HCT116 (cell line): ENCODE data around the gene MED16. TPM values are rescaled to one million over a fixed set of nuclear protein-coding genes. Genes with fewer than 3 reads are reported as not detected.

Experiments used
- ATAC-seq: fragments of 200-7000 bp; cut with Tn5 transposase; 2 replicates; pipeline ENCODE4 v1.9.1; 2020; ENCODE audit warnings: mild to moderate bottlenecking, moderate library complexity
- BruUV-seq: library from RNA; stranded (reverse); fragments of 400-500 nt; replicated peaks from 2 replicates; lab custom pipeline; 2021; lab: Mats Ljungman, UMichigan
- CTCF ChIA-PET: fragments of 300-600 bp; sonication (Branson Sonifier 250); formaldehyde crosslinking; loops from one replicate; lab custom pipeline; 2021; ENCODE audit warnings: antibody characterized with exemption; lab: Charles Lee
- POLR2A ChIA-PET: fragments of 300-600, 350-600 bp; sonication (Branson Sonifier 250); formaldehyde crosslinking; loops from one replicate; lab custom pipeline; 2021; ENCODE audit warnings: antibody characterized with exemption; lab: Charles Lee
- RAD21 ChIA-PET, 2 experiments: fragments of 300-600 bp; sonication (Branson Sonifier 250); formaldehyde crosslinking; loops; one replicate each; lab custom pipeline; 2023; ENCODE audit warnings: low total read pairs in 2 of 2; ENCODE audit not compliant: uncharacterized antibody in 2 of 2, unreplicated experiment in 2 of 2, low non-redundant PET in 1 of 2; lab: Charles Lee
- DNase-seq: peaks from one replicate; pipeline ENCODE4 v3.0.0-alpha.2; 2010; ENCODE audit warnings: low read depth, low spot score
- H2AFZ ChIP-seq: fragments of 200-600 bp; shearing (Covaris generic), sonication (generic); 2 replicates; pipeline ENCODE4 v1.6.1; 2017; ENCODE audit warnings: low read depth, mixed run types, mixed read lengths, antibody characterized with exemption, low read length; ENCODE audit not compliant: poor library complexity, severe bottlenecking
- H3K27ac ChIP-seq: 2 replicates; pipeline ENCODE4 v1.5.1; 2012; ENCODE audit warnings: low read depth, low read length
- H3K27me3 ChIP-seq: fragments of 200-600 bp; sonication (generic); 2 replicates; pipeline ENCODE4 v1.6.1; 2016; ENCODE audit warnings: mixed run types, low read length, mixed read lengths; ENCODE audit not compliant: insufficient read depth
- H3K36me3 ChIP-seq, 2 experiments: fragments of 200-500 bp in 1 of 2; fragments of 200-600 bp in 1 of 2; sonication (Bioruptor generic) in 1 of 2; sonication (generic) in 1 of 2; 2 replicates each; pipeline versions ENCODE4 v1.5.1 to v1.6.1; 2014 to 2016; ENCODE audit warnings: low read length in 2 of 2, inconsistent platforms in 1 of 2, mixed read lengths in 1 of 2, mixed run types in 1 of 2; ENCODE audit not compliant: insufficient read depth in 2 of 2, control insufficient read depth in 1 of 2
- H3K4me1 ChIP-seq, 2 experiments: fragments of 200-600 bp in 1 of 2; sonication (generic) in 1 of 2; 2 replicates each; pipeline versions ENCODE4 v1.5.1 to v1.6.1; 2012 to 2017; ENCODE audit warnings: low read length in 2 of 2, inconsistent platforms in 1 of 2, mild to moderate bottlenecking in 1 of 2, mixed read lengths in 1 of 2, mixed run types in 1 of 2, moderate library complexity in 1 of 2; ENCODE audit not compliant: insufficient read depth in 2 of 2, control insufficient read depth in 1 of 2
- H3K4me2 ChIP-seq: fragments of 200-600 bp; sonication (generic); 2 replicates; pipeline ENCODE4 v1.6.1; 2017; ENCODE audit warnings: mixed run types, low read length, mixed read lengths
- H3K4me3 ChIP-seq, 2 experiments: fragments of 200-600 bp in 1 of 2; sonication (generic) in 1 of 2; replicated peaks in 1 of 2; 2 replicates each; pipeline ENCODE4 v1.5.1; 2011 to 2016; ENCODE audit warnings: low read length in 2 of 2, control low read depth in 1 of 2, low read depth in 1 of 2, mild to moderate bottlenecking in 1 of 2, mixed read lengths in 1 of 2, mixed run types in 1 of 2
- H3K79me2 ChIP-seq: fragments of 200-600 bp; sonication (generic); 2 replicates; pipeline ENCODE4 v1.6.1; 2017; ENCODE audit warnings: mild to moderate bottlenecking, mixed run types, low read length, moderate library complexity, mixed read lengths; ENCODE audit not compliant: insufficient read depth
- H3K9ac ChIP-seq: fragments of 200-600 bp; sonication (generic); 2 replicates; pipeline ENCODE4 v1.6.1; 2016; ENCODE audit warnings: low read length, mixed read lengths
- H3K9me2 ChIP-seq: fragments of 200-600 bp; sonication (generic), shearing (Covaris generic); 2 replicates; pipeline ENCODE4 v1.6.1; 2017; ENCODE audit warnings: mixed run types, mild to moderate bottlenecking, moderate library complexity; ENCODE audit not compliant: insufficient read depth
- H3K9me3 ChIP-seq, 2 experiments: fragments of 200-500 bp in 1 of 2; fragments of 200-600 bp in 1 of 2; sonication (Bioruptor generic) in 1 of 2; sonication (generic) in 1 of 2; 2 replicates each; pipeline ENCODE4 v1.6.1; 2014 to 2017; ENCODE audit warnings: low read length in 2 of 2, mixed read lengths in 2 of 2, inconsistent platforms in 1 of 2, low read depth in 1 of 2, mild to moderate bottlenecking in 1 of 2, mixed run types in 1 of 2, moderate library complexity in 1 of 2; ENCODE audit not compliant: control insufficient read depth in 1 of 2, insufficient read depth in 1 of 2
- H4K20me1 ChIP-seq: fragments of 200-600 bp; sonication (generic), shearing (Covaris generic); 2 replicates; pipeline ENCODE4 v1.6.1; 2017; ENCODE audit warnings: mixed run types, mild to moderate bottlenecking, moderate library complexity; ENCODE audit not compliant: insufficient read depth
- CBX3 ChIP-seq: IDR thresholded peaks from 2 replicates; pipeline ENCODE4 v1.6.1; 2012; ENCODE audit warnings: low read depth
- ELF1 ChIP-seq: IDR thresholded peaks from 2 replicates; pipeline ENCODE4 v1.6.1; 2012; ENCODE audit warnings: low read depth, borderline replicate concordance
- EZH2 ChIP-seq: fragments of 200-600 bp; sonication (generic); IDR thresholded peaks from 2 replicates; pipeline ENCODE4 v1.6.1; 2017; ENCODE audit warnings: antibody characterized with exemption, mixed run types
- JUND ChIP-seq: IDR thresholded peaks from 2 replicates; pipeline ENCODE4 v1.6.1; 2012
- ZFX ChIP-seq: fragments of 450-650 bp; IDR thresholded peaks from 2 replicates; pipeline ENCODE4 v1.6.1; 2017
- intact Hi-C: fragments of 100-400 bp; cut with micrococcal nuclease; formaldehyde crosslinking; loops from 2 replicates; pipeline ENCODE4 v1.10.0; 2022
- total RNA-seq: library from RNA; stranded (reverse); gene quantifications from one replicate; pipeline ENCODE4 v1.2.1, GENCODE V29; 2021; ENCODE audit not compliant: unreplicated experiment
- TF ChIP-seq, protein P1 (sequence below): IDR thresholded peaks from 2 replicates; pipeline ENCODE4 v1.6.1; 2012; ENCODE audit warnings: low read depth
- TF ChIP-seq, protein P2 (sequence below): IDR thresholded peaks from 2 replicates; pipeline ENCODE4 v1.6.1; 2012
- TF ChIP-seq, protein P3 (sequence below): IDR thresholded peaks from 2 replicates; pipeline ENCODE4 v1.6.1; 2012

MED16 gene
- total RNA-seq, 1 experiment from 2014 or later = 73.6 TPM

DNA sequence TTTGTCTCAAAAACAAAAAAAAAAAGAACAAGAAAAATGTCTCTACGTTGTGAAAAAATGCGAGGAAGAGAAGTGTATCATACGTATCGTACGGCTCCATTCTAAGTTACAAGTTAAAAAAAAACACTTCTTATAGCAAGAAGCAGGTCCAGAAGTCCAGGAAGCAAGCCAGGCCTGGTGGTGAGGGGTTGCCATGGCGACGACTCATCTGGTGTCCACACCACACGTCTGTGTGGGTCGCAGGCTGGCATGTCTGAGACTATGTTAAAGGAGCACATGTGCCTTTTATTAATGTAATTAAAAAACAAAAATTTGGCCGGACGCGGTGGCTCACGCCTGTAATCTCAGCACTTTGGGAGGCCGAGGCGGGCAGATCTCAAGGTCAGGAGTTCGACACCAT is 5.9 kb downstream of the MED16 start:
- BruUV-seq = no TSS peak

More for the DNA sequence above, 5.9 kb downstream of the MED16 start:
- Histone ChIP-seq H3K79me2 (peaks cover 8% of the 10 kb centered on the region; the same call in 1 of the 2 replicates), H3K27me3 (no peaks in the 10 kb centered on the region), H3K4me1 (peaks cover 20 to 25% of the 10 kb centered on the region in 2 experiments), H2AFZ (no peak overlapping the region), H3K4me3 (no peak overlapping the region), H3K36me3 (peaks cover 9 to 26% of the 10 kb centered on the region in 2 experiments; a peak in 3 of 4 replicates), H3K9ac (no peak overlapping the region), H4K20me1 (no peaks in the 10 kb centered on the region), H3K9me2 (no peaks in the 10 kb centered on the region), H3K4me2 (no peak overlapping the region), H3K9me3 (no peaks in the 10 kb centered on the region), H3K27ac (no peak overlapping the region)
- TF ChIP-seq, protein P1, sequence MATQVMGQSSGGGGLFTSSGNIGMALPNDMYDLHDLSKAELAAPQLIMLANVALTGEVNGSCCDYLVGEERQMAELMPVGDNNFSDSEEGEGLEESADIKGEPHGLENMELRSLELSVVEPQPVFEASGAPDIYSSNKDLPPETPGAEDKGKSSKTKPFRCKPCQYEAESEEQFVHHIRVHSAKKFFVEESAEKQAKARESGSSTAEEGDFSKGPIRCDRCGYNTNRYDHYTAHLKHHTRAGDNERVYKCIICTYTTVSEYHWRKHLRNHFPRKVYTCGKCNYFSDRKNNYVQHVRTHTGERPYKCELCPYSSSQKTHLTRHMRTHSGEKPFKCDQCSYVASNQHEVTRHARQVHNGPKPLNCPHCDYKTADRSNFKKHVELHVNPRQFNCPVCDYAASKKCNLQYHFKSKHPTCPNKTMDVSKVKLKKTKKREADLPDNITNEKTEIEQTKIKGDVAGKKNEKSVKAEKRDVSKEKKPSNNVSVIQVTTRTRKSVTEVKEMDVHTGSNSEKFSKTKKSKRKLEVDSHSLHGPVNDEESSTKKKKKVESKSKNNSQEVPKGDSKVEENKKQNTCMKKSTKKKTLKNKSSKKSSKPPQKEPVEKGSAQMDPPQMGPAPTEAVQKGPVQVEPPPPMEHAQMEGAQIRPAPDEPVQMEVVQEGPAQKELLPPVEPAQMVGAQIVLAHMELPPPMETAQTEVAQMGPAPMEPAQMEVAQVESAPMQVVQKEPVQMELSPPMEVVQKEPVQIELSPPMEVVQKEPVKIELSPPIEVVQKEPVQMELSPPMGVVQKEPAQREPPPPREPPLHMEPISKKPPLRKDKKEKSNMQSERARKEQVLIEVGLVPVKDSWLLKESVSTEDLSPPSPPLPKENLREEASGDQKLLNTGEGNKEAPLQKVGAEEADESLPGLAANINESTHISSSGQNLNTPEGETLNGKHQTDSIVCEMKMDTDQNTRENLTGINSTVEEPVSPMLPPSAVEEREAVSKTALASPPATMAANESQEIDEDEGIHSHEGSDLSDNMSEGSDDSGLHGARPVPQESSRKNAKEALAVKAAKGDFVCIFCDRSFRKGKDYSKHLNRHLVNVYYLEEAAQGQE = no peak
- no peak for TF ChIP-seq JUND
- TF ChIP-seq CBX3 = no peak
- TF ChIP-seq ZFX = no peak
- TF ChIP-seq, protein P2, sequence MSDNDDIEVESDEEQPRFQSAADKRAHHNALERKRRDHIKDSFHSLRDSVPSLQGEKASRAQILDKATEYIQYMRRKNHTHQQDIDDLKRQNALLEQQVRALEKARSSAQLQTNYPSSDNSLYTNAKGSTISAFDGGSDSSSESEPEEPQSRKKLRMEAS = no peak
- TF ChIP-seq, protein P3, sequence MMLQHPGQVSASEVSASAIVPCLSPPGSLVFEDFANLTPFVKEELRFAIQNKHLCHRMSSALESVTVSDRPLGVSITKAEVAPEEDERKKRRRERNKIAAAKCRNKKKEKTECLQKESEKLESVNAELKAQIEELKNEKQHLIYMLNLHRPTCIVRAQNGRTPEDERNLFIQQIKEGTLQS = no peak
- TF ChIP-seq ELF1 = no peak
- TF ChIP-seq EZH2 = no peak
- ATAC-seq (no peak), DNase-seq (no peak)
- intact Hi-C loops = no loop called here
- POLR2A ChIA-PET = no interaction called here
- CTCF ChIA-PET = no interaction called here
- RAD21 ChIA-PET = no interaction called here
